Measurements from ENCODE around the gene GRK1.

The GRK1 gene

GRCh38 chr13:113632706-113633484 lies 34.1 kb upstream of the GRK1 start:
- no peak for DNase-seq

GRCh38 chr13:113633485-113633873 lies 33.5 kb upstream of the GRK1 start:
- no peak for DNase-seq

- DNase-seq, result no peak
These were observed 32.6 kb upstream of the GRK1 start for GRCh38 chr13:113634279-113635047.

GRCh38 chr13:113635048-113635420 lies 32.0 kb upstream of the GRK1 start:
- DNase-seq, result no peak

GRCh38 chr13:113635709-113636108 lies 31.3 kb upstream of the GRK1 start:
- no peak for DNase-seq

GRCh38 chr13:113636266-113636963 lies 30.6 kb upstream of the GRK1 start:
- DNase-seq, result no peak

GRCh38 chr13:113637262-113638160 lies 29.5 kb upstream of the GRK1 start:
- DNase-seq, result no peak

- DNase-seq, result no peak
These were observed 28.8 kb upstream of the GRK1 start for GRCh38 chr13:113638173-113638746.

GRCh38 chr13:113638806-113639205 lies 28.2 kb upstream of the GRK1 start:
- DNase-seq, result no peak

- DNase-seq, result no peak
These were observed 27.3 kb upstream of the GRK1 start for GRCh38 chr13:113639616-113640262.

- no peak for DNase-seq
These were observed 25.6 kb upstream of the GRK1 start for GRCh38 chr13:113641426-113641825.

GRCh38 chr13:113642563-113642962 lies 24.5 kb upstream of the GRK1 start:
- no peak for DNase-seq

GRCh38 chr13:113643593-113643992 lies 23.4 kb upstream of the GRK1 start:
- DNase-seq, result no peak

GRCh38 chr13:113644800-113645199 lies 22.2 kb upstream of the GRK1 start:
- no peak for DNase-seq

- DNase-seq, result no peak
These were observed 21.7 kb upstream of the GRK1 start for GRCh38 chr13:113645329-113645728.

GRCh38 chr13:113646376-113646775 lies 20.6 kb upstream of the GRK1 start:
- DNase-seq, result no peak

GRCh38 chr13:113646921-113647340 lies 20.1 kb upstream of the GRK1 start:
- no peak for DNase-seq

- DNase-seq, result peak; percentile 84
These were observed 19.4 kb upstream of the GRK1 start for GRCh38 chr13:113647351-113648215.

GRCh38 chr13:113648216-113648610 lies 18.8 kb upstream of the GRK1 start:
- DNase-seq, result no peak

GRCh38 chr13:113649212-113649611 lies 17.8 kb upstream of the GRK1 start:
- DNase-seq, result no peak

- no peak for DNase-seq
These were observed 16.7 kb upstream of the GRK1 start for GRCh38 chr13:113650275-113650674.
